GM21619 (cell line): ENCODE measurements around the gene ZNF574.

Source experiments
- ATAC-seq: cut with Tn5 transposase; IDR thresholded peaks from one replicate; pipeline ENCODE4 v1.9.1; 2021; ENCODE audit not compliant: unreplicated experiment

The ZNF574 gene

DNA sequence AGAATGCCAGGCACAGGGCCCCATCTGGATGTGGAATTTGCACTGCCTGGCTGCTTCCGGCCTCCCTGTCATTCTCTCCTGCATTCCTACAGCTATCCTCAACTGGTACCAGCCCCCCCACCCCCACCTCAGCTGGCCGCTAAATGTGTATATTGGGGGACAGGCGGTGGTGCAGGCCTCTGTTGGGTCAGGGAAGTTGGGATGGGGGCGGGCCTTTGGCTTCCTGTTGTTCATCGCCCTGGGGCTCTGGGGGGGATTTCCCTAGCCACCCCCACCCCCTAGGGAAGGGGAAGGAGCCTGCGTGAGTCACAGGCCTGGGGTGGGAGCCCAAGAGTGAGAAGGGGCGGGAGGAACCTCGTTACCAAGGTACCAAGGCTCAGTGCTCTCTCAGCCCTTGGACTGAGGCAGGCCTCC is 45.7 kb downstream of the ZNF574 start:
- ATAC-seq, result no peak

DNA sequence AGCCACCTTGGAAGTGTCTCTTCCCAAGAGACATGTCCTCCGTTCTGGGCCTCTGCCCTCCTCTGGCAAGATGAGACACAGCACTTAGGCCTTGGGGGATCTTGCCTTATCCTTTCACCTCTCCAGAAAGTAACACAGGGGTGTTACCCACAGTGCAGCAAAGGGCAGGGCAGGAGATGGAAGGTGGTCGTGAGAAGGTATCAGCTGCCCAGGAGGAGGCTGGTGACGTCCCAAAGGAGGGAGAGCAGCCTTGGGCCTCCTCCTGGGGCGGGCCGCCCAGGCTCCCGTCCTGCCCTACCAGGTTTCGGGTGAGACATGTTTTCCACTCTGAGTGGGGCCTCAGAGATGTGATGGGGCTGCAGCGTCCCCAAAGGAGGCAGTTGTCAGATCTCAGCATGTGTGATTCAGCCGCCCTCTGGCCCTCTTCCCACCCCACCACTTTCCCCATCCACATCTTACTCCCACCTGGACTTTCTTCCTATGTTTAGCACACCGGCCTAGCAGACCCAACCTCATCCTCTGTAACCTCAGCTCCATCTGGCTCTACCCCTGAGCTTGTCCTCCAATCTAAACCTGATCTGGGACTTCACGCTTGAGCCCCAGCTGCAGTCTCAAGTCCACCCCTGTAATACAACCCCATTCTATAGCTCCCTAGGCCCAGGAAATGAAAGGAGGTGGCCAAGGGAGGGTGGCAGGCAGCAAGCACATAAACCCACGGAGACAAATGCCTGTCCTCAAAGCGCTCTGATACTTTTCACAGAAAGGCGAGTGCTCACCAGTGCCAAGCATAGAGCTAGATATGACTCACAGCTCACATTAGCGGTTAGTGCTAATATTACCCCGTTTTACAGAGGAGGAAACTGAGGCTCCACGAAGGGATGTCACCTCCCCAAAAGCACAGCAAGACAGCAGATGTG is 47.0 kb downstream of the ZNF574 start:
- ATAC-seq, result peak; percentile 48

DNA sequence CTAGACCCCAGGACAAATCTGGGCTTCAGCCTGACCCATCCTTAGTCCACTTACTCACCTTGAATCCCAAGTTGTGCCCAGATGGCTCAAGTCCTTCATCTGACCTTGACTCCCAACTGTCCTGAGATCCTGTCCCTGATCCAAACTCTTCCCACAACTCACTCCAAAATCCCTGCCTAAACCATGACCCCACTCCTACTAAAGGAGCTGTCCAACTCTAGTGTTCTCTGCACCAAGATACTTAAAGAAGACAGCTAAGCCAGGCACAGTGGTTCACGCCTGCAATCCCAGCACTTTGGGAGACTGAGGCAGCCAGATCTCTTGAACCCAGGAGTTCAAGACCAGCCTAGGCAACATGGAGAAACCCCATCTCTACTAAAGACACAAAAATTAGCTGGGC is 47.8 kb downstream of the ZNF574 start:
- ATAC-seq, result no peak

DNA sequence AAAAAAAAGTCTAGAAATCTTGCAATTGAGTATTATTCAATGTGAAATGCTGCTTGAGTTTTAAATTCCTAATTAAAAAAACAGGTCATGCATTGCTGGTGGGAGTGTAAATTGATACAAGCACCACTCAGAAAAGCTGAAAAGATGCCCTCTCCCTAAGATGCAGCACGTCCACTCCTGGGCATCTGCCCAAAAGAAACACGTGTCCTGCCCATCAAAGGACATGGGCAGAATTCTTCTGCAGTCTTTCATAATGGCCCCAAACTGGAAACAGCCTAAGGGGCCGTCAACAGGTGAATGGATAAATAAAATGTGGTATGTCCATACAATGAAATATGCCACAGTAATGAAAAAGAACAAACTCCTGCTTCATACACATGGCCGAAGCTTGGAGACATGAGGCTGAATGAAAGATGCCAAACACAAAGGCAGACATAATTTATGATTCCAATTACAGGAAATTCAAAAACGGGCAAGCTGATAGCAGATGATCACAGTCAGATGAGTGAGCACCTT is 48.5 kb downstream of the ZNF574 start:
- no peak for ATAC-seq

DNA sequence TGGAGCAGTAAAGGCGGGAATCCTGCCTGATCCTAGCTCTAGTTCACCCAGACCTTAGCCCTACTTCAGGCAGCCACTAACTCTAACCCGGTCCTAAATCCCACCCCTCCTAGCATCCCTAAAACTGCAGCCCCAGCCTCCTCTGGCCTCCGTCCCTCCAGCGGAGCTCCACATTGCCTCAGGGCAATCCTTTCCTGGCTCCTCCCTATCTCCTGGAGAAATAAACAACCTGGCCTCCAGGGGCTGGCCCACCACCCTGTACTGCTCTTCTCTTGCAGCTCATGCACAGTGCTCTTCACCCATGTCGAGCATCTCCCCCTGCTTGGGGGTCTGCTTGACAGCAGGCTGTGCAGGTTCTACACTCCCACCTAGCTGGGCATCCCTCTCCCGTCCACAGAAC is 49.6 kb downstream of the ZNF574 start:
- ATAC-seq, result no peak

DNA sequence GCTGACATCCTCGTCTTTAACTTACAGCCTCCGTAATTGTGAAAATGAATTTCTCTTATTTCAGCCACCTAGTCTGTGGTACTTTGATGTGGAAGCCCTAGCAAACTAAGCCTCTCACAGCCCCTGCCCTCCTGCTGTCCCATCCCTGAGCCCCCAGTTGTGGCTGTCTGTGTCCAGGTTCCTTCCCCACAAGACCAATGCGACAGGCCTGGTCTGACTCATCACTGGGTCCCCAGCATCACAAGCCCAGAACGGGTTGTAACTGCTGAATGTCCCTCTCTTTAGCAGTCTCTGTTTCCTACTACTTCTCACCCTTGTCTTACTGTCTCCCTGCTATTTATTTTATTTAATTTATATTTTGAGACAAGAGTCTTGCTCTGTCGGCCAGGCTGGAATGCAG is 50.6 kb downstream of the ZNF574 start:
- ATAC-seq, result no peak

DNA sequence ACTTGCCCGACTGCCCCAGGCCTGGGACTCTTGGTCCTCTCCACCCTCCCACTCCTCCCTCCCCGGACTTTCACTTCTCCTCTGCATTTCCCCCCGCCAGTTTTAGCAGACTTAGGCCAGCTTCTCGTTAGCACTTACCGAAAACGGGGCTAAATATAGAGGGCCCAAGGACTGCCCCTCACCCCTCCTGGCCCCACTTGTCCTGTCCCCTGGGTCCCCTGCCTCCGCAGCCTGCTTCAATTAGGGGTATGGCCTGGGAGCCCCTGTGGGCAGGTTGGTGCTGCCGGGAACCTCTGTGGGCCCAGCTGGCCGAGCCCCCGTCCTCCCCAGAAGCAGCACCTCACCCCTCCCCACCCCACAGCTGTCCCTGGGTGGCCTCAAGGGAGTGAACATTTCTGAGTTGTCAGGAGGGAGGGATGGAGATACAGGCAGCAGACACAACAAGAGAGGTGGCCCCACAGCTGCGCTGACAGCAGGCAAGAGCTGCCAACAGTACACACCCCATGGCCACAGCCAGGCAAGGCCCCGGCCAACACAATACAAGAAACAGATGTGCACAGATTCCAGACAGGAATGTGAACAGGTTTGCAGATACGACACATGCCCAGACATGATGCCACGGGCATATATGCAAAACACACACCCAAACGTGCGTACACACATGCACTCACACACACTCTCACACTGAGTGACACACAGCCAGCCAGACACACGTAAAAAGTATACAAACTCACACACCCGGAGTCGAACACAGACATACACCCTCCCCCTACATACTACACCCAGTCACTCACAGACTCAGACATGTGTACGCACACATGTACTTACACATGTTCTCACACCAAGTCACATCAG is 53.7 kb downstream of the ZNF574 start:
- ATAC-seq, result peak; percentile 51

DNA sequence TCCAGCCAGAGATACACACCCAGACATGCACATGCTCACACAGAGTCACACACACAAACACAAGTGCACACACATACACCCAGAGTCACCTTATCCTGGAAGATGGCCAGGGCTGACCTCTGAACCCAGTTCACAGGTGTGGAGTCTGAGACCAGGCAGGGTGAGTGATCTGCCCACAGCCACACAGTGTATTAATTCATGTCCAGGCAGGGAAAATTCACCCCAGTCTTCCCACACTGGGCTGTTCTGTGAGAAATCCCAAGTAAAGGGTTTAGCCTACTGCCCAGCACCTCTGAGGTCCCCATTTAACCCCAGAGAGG is 54.2 kb downstream of the ZNF574 start:
- ATAC-seq, result no peak
